GM10248 (cell line): ENCODE results near the gene FOXK1.

Experiments
- CTCF ChIA-PET: fragments of 300-600 bp; sonication (Branson Sonifier 250); formaldehyde crosslinking; extraction: SDS; loops from one replicate; lab custom pipeline; 2021; ENCODE audit warnings: antibody characterized with exemption; lab: Yijun Ruan, JAX
- POLR2A ChIA-PET: fragments of 350-650 bp; sonication (Branson Sonifier 250); formaldehyde crosslinking; extraction: SDS; loops from one replicate; lab custom pipeline; 2020; ENCODE audit warnings: antibody characterized with exemption; lab: Yijun Ruan, JAX
- DNase-seq: peaks from one replicate; pipeline ENCODE4 v3.0.0; 2012; ENCODE audit errors: extremely low spot score
- CTCF ChIP-seq: IDR thresholded peaks from 2 replicates; pipeline ENCODE4 v1.5.1; 2012; ENCODE audit warnings: mild to moderate bottlenecking, low read depth; ENCODE audit errors: extremely low read depth, missing control alignments, control extremely low read depth

Gene FOXK1

GRCh38 chr7:4703532-4703931 lies 21.4 kb downstream of the FOXK1 start:
- TF ChIP-seq CTCF = no peak
- POLR2A ChIA-PET = no interaction called here
- CTCF ChIA-PET = interaction anchor here (1.5 kb wide), 1 partner anchor 19 kb away, joined by 4 read pairs; no protein-coding TSS in a partner anchor
- no peak for DNase-seq

GRCh38 chr7:4706384-4707216 lies 24.5 kb downstream of the FOXK1 start:
- ChIA-PET POLR2A (no interaction called here), CTCF (interaction anchor here (2.1 kb wide), 1 partner anchor 41 kb away, joined by 6 read pairs; no protein-coding TSS in a partner anchor)
- no peak for TF ChIP-seq CTCF
- no peak for DNase-seq

GRCh38 chr7:4707217-4707741 lies 25.2 kb downstream of the FOXK1 start:
- DNase-seq = no peak
- TF ChIP-seq CTCF = no peak
- ChIA-PET POLR2A (no interaction called here), CTCF (interaction anchor here (2.1 kb wide), 1 partner anchor 40 kb away, joined by 6 read pairs; no protein-coding TSS in a partner anchor)

GRCh38 chr7:4707980-4708411 lies 25.9 kb downstream of the FOXK1 start:
- CTCF ChIA-PET = interaction anchor here (1.1 kb wide), 1 partner anchor 46 kb away, joined by 3 read pairs; no protein-coding TSS in a partner anchor
- no peak for TF ChIP-seq CTCF
- DNase-seq = no peak
- POLR2A ChIA-PET = no interaction called here

- no peak for DNase-seq
- ChIA-PET CTCF (no interaction called here), POLR2A (no interaction called here)
- no peak for TF ChIP-seq CTCF
Measured at GRCh38 chr7:4709187-4709586, 27.1 kb downstream of the FOXK1 start.

- CTCF ChIA-PET = interaction anchor here (1.1 to 3.1 kb wide), 5 partner anchors 10 to 36 kb away, joined by 3 to 15 read pairs (median 3); no protein-coding TSS in a partner anchor
- no peak for TF ChIP-seq CTCF
Measured at GRCh38 chr7:4711093-4711492, 29.0 kb downstream of the FOXK1 start.

More at GRCh38 chr7:4711093-4711492, 29.0 kb downstream of the FOXK1 start:
- POLR2A ChIA-PET = no interaction called here
- no peak for DNase-seq
